Karpas-422 (cell line): Measurements from ENCODE around the gene SRPRB. TPM values are rescaled to one million over a fixed set of nuclear protein-coding genes. Genes with fewer than 3 reads are reported as not detected.
A peak's percentile ranks its signal among the peaks of the same experiment; 100 is the strongest.

ENCODE experiments used
- DNase-seq: peaks from one replicate; pipeline ENCODE4 v3.0.0-alpha.2; 2015
- H2AFZ ChIP-seq: fragments of 200-600 bp; sonication (generic); 2 replicates; pipeline ENCODE4 v1.6.1; 2014; ENCODE audit warnings: antibody characterized with exemption, low read length, mixed read lengths
- H3K27ac ChIP-seq: fragments of 200-600 bp; sonication (generic); 2 replicates; pipeline ENCODE4 v1.5.1; 2014; ENCODE audit warnings: mild to moderate bottlenecking, low read length, moderate library complexity
- H3K27me3 ChIP-seq: fragments of 200-600 bp; sonication (generic); 2 replicates; pipeline ENCODE4 v1.6.1; 2014; ENCODE audit warnings: low read length, mixed read lengths
- H3K36me3 ChIP-seq: fragments of 200-600 bp; sonication (generic); 2 replicates; pipeline ENCODE4 v1.6.1; 2014; ENCODE audit warnings: low read length, mixed read lengths; ENCODE audit not compliant: insufficient read depth
- H3K4me1 ChIP-seq: fragments of 200-600 bp; sonication (generic); 2 replicates; pipeline ENCODE4 v1.6.1; 2014; ENCODE audit warnings: mild to moderate bottlenecking, low read length, mixed read lengths
- H3K4me2 ChIP-seq: fragments of 200-600 bp; sonication (generic); 2 replicates; pipeline ENCODE4 v1.6.1; 2014; ENCODE audit warnings: low read length, low read depth, mild to moderate bottlenecking; ENCODE audit not compliant: poor library complexity, severe bottlenecking
- H3K4me3 ChIP-seq: fragments of 200-600 bp; sonication (generic); 2 replicates; pipeline ENCODE4 v1.5.1; 2014; ENCODE audit warnings: mild to moderate bottlenecking, antibody characterized with exemption, low read length, mixed read lengths
- H3K79me2 ChIP-seq: fragments of 200-600 bp; sonication (generic); 2 replicates; pipeline ENCODE4 v1.6.1; 2014; ENCODE audit warnings: mild to moderate bottlenecking, low read length, mixed read lengths
- H3K9ac ChIP-seq: fragments of 200-600 bp; sonication (generic); 2 replicates; pipeline ENCODE4 v1.6.0; 2014; ENCODE audit warnings: low read length
- H3K9me2 ChIP-seq: fragments of 200-600 bp; sonication (generic), shearing (Covaris generic); replicated peaks from 2 replicates; pipeline ENCODE4 v1.6.0; 2014; ENCODE audit warnings: mild to moderate bottlenecking, low read length, moderate library complexity; ENCODE audit not compliant: insufficient read depth
- H3K9me3 ChIP-seq: fragments of 300-700, 200-600 bp; sonication (generic); 2 replicates; pipeline ENCODE4 v1.6.1; 2014; ENCODE audit warnings: low read length, mixed read lengths
- H4K20me1 ChIP-seq: fragments of 200-600 bp; sonication (generic); 2 replicates; pipeline ENCODE4 v1.6.1; 2014; ENCODE audit warnings: mild to moderate bottlenecking, antibody characterized with exemption, low read length, low read depth; ENCODE audit not compliant: insufficient read depth
- total RNA-seq: library from RNA; depleted of rRNA; stranded (reverse); fragments of >200 nt; shearing (Covaris generic); gene quantifications from 2 replicates; pipeline ENCODE4 v1.2.3, GENCODE V29; 2014; ENCODE audit warnings: low replicate concordance

Gene SRPRB
- total RNA-seq, 1 experiment from 2014 or later, result 85.7 TPM

DNA sequence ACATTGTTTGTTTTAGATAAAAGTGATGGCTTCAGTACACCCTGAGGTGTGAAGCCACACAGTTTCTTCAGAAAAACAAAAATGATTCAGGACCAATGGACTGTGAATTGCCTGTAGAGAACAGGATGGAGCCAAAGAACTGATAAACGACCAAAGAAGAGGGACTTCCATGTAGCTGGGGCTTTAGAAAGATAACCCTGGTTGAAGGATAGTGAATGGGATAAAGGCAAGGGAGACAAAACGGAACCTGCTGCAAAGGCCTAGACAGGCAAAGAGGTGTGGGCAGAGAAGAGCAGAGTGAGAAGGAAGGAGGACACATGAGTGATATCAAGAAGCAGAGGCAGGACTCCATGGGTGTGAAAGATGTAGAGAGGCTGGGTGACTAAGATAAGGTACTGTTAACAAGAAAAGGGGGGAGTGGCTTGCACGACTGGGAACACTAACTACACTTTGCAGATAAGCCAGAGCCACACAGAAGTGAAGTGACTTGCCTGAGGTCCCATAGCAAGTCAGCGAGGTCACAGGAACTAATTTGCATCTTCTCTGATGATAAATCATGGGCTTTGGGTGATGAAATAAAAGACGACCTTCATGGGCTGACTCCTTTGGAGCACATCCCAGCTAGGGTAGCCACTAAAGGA is 45.8 kb downstream of the SRPRB start:
- Histone ChIP-seq H3K4me2 (no peak overlapping the region), H3K4me3 (no peak overlapping the region), H3K9me3 (no peaks in the 10 kb centered on the region), H3K36me3 (no peaks in the 10 kb centered on the region), H3K27ac (no peak overlapping the region), H3K9me2 (no peaks in the 10 kb centered on the region), H3K27me3 (no peaks in the 10 kb centered on the region), H4K20me1 (no peaks in the 10 kb centered on the region), H2AFZ (no peak overlapping the region), H3K9ac (no peak overlapping the region), H3K4me1 (peaks cover 8% of the 10 kb centered on the region), H3K79me2 (no peaks in the 10 kb centered on the region)
- peak; percentile 53 for DNase-seq

DNA sequence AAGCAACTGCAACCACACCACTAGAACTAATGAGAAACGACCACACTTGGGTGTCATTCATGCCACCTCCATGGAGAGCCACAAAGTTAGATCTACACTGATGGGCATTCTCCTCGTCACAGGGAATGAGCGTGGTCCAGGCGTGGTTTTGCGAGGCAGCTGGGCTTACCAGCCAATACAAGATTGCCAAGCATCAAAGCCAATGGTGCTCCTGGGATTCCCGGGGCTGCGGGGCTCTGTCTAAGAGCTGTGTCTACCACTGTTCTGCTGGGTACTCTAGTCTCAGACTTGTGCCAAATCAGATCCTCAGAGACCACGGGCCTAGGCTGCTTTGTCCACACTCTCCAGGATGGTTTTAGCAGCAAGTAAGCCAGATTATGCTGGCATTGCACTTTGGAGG is 46.3 kb downstream of the SRPRB start:
- Histone ChIP-seq H3K27me3 (no peaks in the 10 kb centered on the region), H3K36me3 (no peaks in the 10 kb centered on the region), H3K9me3 (no peaks in the 10 kb centered on the region), H3K4me3 (no peak overlapping the region), H2AFZ (no peak overlapping the region), H3K9me2 (no peaks in the 10 kb centered on the region), H3K9ac (no peak overlapping the region), H3K79me2 (no peaks in the 10 kb centered on the region), H3K4me2 (no peak overlapping the region), H4K20me1 (no peaks in the 10 kb centered on the region), H3K4me1 (peaks cover 8% of the 10 kb centered on the region), H3K27ac (no peak overlapping the region)
- DNase-seq, result no peak

DNA sequence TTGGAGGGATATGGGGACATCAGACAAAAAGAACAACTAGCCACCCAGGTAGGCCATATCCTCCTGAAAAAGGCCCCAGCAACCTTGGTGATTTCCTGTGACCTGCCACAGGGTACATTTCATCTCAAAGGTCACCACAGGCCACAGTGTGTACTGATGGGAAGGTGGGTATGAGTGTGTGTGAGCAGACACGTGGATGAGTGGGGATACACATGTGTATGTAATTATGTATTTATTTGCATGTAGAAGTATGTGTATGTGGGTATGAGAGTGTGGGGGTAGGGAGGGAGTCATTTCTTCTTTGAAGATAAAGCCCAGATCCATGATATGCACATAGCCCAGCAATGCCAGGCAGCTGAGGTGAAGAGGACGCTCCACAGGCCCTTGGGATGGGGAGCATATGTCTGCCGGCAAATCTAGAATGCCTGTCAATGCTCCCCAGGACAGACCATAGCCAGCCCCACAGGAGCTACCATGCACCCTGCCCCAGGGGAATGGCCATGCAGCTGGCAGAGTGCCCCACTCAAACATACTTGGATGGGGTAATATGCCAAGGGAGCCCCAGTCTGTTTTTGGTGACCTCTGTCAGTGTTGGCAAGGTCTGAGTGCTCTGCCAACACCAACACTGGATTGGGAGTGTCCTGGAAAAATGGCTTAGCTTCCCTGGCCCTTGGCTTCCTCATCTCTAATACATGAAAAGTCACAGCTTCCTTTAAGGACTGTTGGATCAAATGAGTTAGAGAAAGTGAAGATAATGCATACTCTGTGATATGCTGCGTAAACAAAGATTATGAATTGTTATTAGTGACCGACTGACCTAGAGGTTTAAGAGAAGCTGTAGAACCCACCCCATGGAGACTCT is 47.7 kb downstream of the SRPRB start:
- H3K9ac ChIP-seq, result no peak overlapping the region
- no peaks in the 10 kb centered on the region for H3K27me3 ChIP-seq
- no peaks in the 10 kb centered on the region for H3K36me3 ChIP-seq
- H3K4me2 ChIP-seq, result no peak overlapping the region
- no peaks in the 10 kb centered on the region for H3K9me3 ChIP-seq
- DNase-seq, result no peak
- H4K20me1 ChIP-seq, result no peaks in the 10 kb centered on the region
- H3K4me3 ChIP-seq, result no peak overlapping the region
- no peaks in the 10 kb centered on the region for H3K9me2 ChIP-seq
- peaks cover 8% of the 10 kb centered on the region for H3K4me1 ChIP-seq
- H2AFZ ChIP-seq, result no peak overlapping the region
- H3K79me2 ChIP-seq, result no peaks in the 10 kb centered on the region
- H3K27ac ChIP-seq, result no peak overlapping the region

DNA sequence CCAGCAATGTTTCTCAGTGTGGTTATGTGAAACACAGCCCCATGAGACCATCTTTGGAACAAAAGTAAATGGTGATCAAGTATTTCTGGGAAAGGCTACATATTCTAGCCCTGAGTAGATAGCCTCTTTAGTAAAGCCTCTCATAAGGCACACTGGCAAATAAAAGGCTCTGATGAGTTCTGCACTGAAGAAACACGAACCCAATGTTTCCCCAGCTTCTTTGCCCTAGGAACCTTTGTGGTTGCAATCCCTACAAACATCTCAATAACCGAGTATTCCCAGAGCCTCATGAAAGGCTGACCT is 48.3 kb downstream of the SRPRB start:
- Histone ChIP-seq H4K20me1 (no peaks in the 10 kb centered on the region), H3K9ac (no peak overlapping the region), H3K4me3 (no peak overlapping the region), H3K9me3 (no peaks in the 10 kb centered on the region), H3K79me2 (no peaks in the 10 kb centered on the region), H3K27ac (no peak overlapping the region), H3K9me2 (no peaks in the 10 kb centered on the region), H3K27me3 (no peaks in the 10 kb centered on the region), H3K36me3 (no peaks in the 10 kb centered on the region), H3K4me2 (no peak overlapping the region), H3K4me1 (peaks cover 8% of the 10 kb centered on the region), H2AFZ (no peak overlapping the region)
- DNase-seq, result no peak

DNA sequence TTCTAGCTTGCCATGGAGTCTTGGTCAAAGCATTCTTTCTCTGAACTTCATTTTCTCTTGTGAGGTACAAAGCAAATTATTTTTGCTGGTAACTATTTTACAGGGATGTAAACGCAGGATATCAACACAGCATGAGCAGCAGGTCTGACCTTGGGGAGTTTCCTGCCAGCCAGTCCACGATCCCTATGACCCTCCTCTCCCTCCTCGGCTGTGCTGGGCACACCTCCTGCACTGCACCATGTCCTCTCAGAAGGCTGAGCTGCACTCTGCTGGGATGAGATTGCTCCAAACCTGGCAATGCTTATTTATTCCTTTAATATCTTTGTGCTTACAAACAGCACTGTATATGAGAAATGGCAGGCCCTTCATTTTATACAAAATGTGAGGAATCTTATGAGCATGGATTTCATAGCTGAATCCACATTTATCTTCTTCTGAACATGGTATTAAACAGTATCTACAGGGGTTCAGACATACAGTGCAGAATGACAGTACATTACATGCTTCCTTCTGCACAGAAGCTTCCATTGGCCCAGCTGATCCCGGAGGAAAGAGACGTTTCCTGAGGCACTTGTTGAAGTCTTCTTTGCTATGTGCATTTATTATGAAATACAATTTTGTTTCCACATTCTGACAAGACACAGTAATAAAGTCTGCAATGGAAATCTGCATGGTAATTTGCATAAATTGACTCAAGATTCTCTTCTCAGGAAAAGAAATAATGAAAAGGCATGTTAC is 48.8 kb downstream of the SRPRB start:
- no peaks in the 10 kb centered on the region for H3K79me2 ChIP-seq
- no peaks in the 10 kb centered on the region for H3K27me3 ChIP-seq
- no peak overlapping the region for H3K4me3 ChIP-seq
- no peak overlapping the region for H3K9ac ChIP-seq
- H3K4me2 ChIP-seq, result no peak overlapping the region
- H3K4me1 ChIP-seq, result peaks cover 8% of the 10 kb centered on the region
- no peak overlapping the region for H3K27ac ChIP-seq
- no peak for DNase-seq
- no peaks in the 10 kb centered on the region for H3K9me3 ChIP-seq
- H3K9me2 ChIP-seq, result no peaks in the 10 kb centered on the region
- H2AFZ ChIP-seq, result no peak overlapping the region
- no peaks in the 10 kb centered on the region for H4K20me1 ChIP-seq
- no peaks in the 10 kb centered on the region for H3K36me3 ChIP-seq

DNA sequence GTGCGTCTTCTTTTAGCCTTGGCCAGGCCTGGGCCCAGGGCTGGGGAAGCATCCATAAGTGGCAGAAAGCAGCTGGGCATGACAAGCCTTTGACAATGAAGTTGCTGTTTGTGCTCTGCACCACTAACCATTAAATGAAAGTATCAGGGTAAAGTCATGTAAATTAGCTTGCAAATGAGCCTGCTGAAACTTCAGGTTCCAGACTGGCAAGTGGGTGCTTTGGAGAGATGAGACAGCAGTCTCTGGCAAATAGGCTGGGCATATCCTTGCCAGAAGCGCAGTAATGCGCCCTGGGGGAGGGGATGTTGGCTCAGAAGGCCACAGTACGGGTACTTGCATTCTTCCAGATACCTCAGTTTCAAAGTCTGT is 49.4 kb downstream of the SRPRB start:
- no peaks in the 10 kb centered on the region for H3K36me3 ChIP-seq
- no peaks in the 10 kb centered on the region for H3K9me3 ChIP-seq
- H3K4me2 ChIP-seq, result no peak overlapping the region
- H3K4me1 ChIP-seq, result peaks cover 8% of the 10 kb centered on the region
- no peak overlapping the region for H3K4me3 ChIP-seq
- no peak overlapping the region for H3K9ac ChIP-seq
- no peak for DNase-seq
- no peaks in the 10 kb centered on the region for H3K27me3 ChIP-seq
- no peaks in the 10 kb centered on the region for H3K79me2 ChIP-seq
- no peaks in the 10 kb centered on the region for H3K9me2 ChIP-seq
- H3K27ac ChIP-seq, result no peak overlapping the region
- no peak overlapping the region for H2AFZ ChIP-seq
- no peaks in the 10 kb centered on the region for H4K20me1 ChIP-seq

DNA sequence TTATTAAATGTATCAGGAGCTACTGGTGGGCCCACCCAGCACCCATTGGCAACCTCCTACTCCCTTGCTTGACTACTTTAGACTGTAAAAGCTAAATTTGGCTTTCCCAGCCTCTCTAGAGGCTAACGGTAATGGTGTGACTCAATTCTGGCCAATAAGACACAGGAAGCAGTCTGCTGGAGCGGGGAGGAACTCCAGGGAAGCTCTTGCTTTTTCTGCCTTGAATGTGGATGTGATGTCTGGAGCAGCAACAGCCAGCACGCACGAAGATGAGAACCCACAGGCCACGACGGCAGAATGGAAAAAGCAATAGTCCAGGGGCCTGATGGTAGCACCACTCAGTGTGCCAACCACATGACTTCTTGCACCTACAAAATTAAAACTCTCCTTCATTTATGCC is 50.2 kb downstream of the SRPRB start:
- Histone ChIP-seq H3K36me3 (no peaks in the 10 kb centered on the region), H3K4me1 (peaks cover 8% of the 10 kb centered on the region), H2AFZ (no peak overlapping the region), H3K4me2 (no peak overlapping the region), H3K9me3 (no peaks in the 10 kb centered on the region), H3K4me3 (no peak overlapping the region), H4K20me1 (no peaks in the 10 kb centered on the region), H3K79me2 (no peaks in the 10 kb centered on the region), H3K9me2 (no peaks in the 10 kb centered on the region), H3K9ac (no peak overlapping the region), H3K27me3 (no peaks in the 10 kb centered on the region), H3K27ac (no peak overlapping the region)
- no peak for DNase-seq

DNA sequence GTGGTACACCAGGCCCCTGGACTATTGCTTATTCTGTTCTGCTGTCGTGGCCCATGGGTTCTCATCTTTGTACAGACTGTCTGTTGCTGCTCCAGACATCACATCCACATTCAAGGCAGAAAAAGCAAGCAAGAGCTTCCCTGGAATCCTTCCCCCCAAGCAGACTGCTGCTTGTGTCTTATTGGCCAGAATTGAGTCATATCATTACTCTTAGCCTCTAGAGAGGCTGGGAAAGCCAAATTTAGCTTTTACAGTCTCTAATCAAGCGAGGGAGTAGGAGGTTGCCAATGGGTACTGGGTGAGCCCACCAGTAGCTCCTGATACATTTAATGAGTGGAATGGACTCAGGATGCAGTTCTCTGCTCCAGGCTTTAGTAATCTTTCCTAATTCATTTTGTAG is 50.7 kb downstream of the SRPRB start:
- Histone ChIP-seq H2AFZ (no peak overlapping the region), H3K9me2 (no peaks in the 10 kb centered on the region), H3K27ac (no peak overlapping the region), H3K4me3 (no peak overlapping the region), H3K9ac (no peak overlapping the region), H3K4me1 (peaks cover 7% of the 10 kb centered on the region), H3K9me3 (no peaks in the 10 kb centered on the region), H4K20me1 (no peaks in the 10 kb centered on the region), H3K79me2 (no peaks in the 10 kb centered on the region), H3K36me3 (no peaks in the 10 kb centered on the region), H3K27me3 (no peaks in the 10 kb centered on the region), H3K4me2 (no peak overlapping the region)
- DNase-seq, result no peak
